Embryonic facial prominence (tissue), 1 donor: ENCODE results near the gene UNC13D.
A peak's percentile ranks its signal among the peaks of the same experiment; 100 is the strongest.
"Not testable (repeated sequence)": the region's sequence is repeated elsewhere in the genome, so short reads cannot be mapped to it uniquely, and the experiment has no call there.

Experiments used
- DNase-seq: peaks from one replicate; pipeline ENCODE4 v3.0.0-alpha.2; 2016; ENCODE audit errors: extremely low spot score

UNC13D gene

DNA sequence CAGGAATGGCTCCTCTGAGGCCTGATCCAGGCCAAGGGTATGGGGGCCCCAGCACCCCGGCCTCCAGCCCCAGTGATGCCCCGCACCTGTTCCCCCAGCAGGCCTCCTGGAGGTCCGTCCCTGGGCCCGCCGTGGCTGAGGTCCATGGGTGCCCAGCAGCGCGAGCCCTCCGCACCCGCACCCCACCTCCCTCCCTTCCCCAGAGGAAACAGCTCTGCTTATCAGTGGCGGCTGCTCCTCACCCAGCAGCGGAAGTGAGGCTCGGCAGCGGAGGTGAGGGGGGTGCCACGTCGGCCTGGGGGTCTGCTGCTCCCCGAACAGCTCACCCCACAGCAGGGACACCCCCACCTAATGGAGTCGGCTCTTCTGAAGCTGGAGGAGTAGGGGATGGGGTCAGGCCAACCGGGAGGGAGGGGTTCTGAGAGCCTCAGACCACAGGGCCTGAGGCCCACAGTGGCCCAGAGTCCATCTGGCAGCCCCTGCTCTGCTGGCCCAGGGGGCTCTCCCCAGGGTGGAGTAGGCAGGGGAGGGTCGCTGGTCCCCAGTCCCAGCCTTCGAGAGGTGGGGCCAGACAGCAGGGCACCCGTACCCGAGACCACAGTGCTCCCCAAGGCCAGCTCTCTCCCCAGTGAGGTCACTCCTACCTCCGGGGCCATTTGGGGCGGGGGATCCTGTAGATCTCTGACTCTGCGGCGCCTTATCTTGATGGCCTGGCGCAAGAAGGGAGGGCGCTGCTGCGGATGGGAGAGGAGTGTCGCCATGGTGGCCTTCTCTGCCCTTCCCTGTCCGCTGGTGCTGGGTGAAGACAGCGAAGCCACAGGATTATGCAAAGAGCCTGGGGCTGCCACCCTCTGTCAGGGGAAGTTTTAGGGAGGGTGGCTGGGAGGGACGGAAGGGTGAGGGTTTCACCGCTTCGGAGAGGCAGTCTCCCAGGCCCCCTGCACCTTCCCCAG lies at the start of gene UNC13D:
TSS of gene UNC13D (minus strand) at position 828 of the 953 bp plus-strand sequence. CDS start at position 761, 67 bp downstream.
- DNase-seq: no peak

DNA sequence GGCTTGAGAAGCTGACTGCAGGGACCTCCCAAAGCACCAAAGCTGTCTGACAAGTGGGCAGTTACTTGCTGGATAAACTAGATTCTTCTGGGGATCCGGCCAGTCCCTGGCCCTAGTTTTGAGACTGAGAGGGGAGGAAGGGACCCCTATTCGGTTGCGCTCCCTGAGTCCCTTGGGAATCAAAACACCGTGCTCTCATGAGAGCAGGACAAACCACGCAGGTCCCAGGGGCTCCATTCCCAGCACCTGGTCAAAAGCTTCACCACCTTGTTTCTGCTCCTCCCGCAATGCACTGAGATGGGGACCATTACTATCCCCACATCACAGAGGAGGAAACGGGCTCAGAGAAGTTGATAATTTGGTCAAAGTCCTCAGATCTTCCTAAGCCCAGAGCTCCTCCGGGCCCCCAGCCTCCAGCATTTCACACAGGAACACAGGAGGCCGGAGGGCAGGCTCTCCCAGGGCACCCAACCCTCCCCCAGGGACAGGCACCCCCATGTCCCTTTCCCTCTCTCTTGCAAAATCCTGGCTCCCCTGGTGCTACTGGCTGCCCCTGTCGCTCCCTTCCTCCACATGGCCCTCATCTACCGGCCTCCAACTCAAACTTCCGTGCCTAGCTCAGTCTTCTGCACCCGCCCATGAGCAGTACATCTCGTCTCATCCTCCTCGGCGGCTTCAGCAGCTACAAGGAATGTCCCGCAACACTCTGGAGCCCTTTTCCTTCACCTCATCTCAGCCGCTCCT lies 49.3 kb upstream of the UNC13D start:
- DNase-seq: no peak

DNA sequence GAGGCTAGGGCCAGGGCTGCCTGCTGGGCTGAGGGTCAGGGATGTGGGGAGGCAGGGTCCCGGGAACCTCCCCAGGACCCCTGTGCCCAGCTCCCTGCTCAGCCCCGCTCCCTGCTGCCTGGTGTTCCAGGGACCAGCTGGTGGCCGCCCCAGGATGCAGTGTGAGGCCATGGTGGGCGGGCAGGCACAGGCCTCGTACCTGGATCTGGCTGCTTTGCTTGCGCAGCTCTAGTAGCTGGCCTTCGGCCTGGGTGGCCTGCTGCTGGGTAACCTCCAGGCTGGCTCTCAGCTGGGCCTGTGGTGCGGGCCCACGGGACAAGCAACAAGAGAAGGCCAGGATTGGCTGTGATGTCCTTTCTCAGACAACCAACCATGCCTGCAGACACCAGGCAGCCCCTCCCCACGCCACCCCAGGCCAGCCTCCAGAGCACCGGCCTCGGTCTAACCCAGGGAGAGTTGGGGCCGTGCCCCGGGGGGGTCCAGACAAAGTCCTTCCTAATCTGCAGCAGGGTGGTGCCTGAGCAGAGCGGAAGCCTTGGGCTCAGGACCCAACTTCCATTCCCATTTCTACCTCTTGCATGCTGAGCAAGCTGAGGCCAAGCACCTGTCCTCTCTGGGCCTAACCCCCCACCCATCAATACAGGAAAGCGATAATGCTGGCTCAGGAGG lies 48.5 kb upstream of the UNC13D start:
- no peak for DNase-seq

DNA sequence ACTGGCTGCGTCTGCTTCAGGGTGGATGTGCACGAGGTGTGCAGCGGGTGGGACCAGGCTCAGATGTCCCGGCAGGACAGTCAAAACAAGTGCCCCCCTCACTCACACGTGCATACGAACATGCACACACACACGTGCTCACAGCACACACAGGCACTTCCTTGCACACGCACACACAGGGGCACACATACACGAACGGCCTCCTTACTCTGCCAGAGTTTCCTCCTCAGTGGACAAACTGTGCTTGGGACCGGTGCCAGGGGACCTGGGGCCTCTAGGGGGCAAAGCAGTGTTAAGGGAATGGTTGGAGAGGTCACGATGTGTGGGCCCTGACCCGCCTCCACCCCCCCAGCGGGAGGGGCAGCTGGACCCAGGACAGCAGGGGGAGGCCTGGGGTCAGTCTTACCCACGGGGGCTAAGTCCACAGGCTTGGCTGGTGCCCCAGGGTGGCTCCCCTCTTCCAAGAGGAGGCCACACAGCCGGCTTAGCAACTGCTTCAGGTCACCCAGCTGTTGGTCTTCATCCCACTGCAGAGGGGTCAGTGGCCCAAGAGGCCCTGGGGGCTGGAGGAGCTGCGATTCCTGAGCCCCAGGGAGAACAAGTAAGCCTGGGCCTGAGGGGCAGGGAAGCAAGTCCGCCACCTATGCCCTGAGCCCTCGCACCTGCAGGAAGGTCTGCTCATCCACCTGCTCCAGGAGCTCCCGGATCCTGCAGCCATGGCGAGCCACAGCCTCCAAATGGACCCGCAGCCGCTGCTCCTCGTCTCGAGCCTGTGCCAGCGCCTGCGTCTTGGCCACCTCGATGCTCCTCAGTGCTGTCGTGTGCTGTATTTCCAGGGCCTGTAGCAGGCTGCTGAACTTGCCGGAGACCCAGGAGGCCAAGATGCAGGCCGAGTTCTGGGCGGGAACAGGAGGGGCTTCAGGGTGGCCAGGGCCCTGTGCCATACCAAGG lies 47.7 kb upstream of the UNC13D start:
- no peak for DNase-seq

DNA sequence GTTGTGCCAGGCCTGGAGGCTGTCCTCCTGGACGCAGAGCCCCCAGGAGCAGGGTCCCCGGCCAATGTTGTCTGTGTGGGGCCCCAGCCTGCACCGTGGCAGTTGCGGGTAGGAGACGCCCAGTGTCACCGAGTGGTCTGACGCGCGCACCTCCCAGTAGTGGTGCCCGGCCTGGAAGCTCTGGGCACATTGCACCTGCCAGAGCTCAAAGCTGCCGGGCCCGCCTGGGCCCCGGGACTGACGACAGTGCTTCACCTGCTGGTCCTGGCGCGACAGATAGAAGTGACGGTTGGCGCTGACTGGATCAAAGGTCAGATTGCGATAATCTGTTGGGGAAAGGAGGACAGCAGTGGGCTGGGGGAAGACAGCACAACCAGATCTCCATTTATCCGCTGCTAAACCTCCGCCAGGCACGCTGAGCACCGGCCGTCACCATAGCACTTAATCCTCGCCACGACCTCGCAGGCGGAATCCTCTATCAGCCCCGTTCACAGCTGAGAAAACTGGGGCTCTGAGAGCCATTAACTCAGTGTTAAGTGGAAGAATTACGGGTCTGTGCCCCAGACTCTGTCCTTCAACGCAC lies 46.9 kb upstream of the UNC13D start:
- no peak for DNase-seq

DNA sequence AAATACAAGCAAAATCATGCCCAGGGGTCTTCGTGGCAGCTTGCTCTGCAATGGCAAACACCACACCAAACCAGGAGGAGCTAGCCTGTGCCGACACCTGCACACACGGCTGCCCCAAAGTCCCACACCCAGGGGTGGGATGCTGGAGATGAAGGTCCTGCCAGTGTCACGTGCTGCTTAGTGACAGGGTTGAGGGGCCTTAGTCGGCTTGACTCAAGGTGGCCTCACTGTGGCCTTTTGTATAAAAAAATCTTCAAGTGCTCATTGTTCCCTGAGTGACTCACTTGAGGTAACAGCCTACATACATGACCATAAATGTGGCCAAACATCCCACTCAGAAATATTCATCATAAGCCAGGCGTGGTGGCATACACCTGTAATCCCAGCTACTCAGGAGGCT lies 45.2 kb upstream of the UNC13D start:
- DNase-seq: no peak

DNA sequence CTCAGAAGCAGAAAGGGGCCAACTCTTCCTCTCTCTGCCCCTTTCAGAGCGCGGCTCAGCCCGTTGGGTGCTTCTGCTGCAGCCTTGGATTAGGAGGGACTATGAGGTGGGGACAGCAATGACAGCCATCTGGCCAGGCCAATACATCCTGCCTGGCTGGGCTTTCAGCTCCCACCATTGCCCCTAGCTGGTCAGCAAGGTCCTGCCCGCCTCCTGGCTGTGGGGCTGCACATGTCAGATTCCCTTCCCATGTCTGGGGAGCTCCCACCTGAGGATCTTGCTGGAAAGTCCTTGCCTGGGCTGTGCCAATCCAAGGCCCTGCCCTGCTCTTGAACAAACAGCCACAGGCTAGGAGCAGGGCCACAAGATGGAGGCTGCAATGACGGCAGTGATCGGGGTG lies 44.3 kb upstream of the UNC13D start:
- no peak for DNase-seq

DNA sequence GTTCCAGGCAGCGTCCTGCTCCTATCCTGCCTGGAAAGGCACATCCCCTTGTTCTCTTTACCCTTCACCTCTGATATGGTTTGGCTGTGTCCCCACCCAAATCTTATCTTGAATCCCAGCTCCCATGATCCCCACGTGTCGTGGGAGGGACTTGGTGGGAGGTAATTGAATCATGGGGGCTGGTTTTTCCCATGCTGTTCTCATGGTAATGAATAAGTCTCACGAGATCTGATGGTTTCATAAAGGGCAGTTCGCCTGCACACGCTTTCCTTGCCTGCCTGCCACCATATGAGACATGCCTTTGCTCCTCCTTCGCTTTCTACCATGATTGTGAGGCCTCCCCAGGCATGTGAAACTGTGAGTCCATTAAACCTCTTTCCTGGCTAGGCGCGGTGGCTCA lies 41.7 kb upstream of the UNC13D start:
- DNase-seq: not testable (repeated sequence)

DNA sequence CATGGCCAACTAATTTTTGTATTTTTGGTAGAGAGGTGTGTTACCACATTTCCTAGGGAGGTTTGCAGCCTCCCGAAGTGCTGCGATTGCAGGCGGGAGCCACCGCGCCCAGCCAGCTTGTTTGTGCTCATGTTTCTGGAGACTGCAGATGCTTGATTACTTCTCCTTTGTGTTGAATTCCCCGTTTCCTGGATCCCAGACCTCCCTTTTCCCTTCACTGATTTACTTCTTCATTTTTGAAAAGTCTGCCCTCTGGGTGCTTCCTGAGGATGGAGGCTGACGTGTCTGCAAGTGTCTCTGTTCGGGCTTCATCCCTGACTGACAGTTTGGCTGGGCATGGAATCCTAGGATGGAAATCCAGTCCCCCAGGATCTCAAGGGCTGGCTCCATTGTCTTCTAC lies 41.2 kb upstream of the UNC13D start:
- no peak for DNase-seq

DNA sequence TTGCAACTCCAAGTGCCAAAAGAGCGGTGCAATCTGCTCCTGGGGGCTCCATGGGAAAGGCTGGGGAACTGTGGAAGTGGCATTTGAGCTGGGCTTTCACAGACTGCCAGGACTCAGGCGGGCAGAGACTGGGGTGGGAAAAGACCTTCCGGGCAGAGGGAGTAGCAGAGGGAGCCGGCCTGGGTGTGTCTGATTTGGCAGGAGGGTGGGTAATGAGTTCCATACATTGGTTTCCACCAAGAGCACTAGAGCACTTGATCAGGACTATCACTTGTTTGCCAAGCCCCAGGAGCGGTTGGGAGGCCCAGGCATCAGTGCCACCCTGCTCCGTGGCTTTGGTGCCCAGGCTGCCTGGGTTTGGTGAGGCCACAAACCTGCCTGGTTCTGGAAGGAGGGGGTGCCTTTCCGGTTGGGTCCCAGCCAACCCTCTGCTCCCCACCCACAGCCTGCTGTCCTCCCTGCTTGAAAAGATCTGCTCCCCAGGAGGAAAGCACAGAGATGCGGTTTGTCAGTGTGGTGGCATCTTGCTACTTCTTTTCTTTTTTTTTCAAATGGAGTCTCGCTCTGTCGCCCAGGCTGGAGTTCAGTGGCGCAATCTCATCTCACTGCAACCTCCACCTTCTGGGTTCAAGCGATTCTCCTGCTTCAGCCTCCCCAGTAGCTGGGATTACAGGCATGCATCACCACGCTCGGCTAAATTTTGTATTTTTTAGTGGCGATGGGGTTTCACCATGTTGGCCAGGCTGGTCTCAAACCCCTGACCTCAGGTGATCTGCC lies 37.7 kb upstream of the UNC13D start:
- DNase-seq: no peak

DNA sequence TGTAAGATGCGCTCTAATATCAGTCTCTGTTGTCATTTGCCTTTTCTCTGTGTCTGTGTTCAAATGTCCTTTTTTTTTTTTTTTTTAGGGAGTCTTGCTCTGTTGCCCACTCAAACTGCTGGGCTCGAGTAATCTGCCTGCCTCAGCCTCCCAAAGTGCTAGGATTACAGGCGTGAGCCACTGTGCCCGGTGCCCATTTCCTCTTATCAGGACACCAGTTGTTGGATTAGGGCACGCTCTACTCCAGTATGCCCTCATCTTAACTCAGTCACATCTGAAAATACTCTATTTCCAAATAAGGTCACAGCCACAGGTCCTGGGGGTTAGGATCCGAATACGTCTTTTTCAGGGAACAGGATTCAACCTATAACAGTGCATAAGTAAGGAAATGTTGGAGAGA lies 36.1 kb upstream of the UNC13D start:
- DNase-seq: no peak

DNA sequence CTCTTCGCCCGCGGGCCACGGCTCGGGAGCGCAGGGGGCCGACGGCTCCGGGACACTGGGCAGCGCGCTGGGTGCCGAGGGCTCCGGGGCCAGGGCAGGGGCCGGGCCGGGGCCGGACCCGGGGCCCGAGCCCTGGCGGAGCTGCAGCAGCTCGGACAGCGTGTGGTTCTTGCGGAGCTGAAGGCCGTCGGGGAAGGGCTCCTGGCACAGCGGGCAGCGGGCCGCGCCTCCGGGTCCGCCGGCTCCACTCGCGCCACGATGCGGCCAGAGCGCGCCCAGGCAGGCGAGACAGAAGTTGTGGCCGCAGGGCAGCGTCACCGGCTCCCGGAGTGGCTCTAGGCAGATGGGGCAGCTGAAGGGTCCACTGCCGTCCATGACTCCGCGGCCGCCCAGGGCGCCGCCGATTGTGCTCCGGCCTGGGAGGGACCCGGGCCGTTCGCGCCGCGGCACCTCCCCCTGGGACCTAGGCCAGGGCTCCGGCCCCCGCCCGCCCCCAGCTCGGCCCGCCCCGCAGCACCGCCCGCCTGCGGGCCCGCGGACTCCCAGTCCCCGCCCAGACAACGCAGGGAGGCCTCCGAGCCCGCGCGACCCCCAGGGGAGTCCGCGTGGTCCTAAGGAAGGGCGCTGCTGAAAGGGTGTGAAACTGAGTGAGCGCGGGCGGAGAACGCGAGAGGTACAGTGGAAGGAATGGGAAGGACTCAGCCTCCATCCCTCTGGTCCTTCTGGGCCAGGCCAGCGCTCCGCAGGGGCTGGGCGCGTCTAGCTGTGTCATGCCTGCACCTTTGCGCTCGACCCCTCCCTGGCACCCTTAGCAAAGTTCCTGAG lies 34.2 kb upstream of the UNC13D start, which contains the start of gene TRIM47:
TSS of gene TRIM47 (minus strand) at position 408 of the 825 bp plus-strand sequence. CDS start at position 375, 33 bp downstream.
- DNase-seq: no peak

DNA sequence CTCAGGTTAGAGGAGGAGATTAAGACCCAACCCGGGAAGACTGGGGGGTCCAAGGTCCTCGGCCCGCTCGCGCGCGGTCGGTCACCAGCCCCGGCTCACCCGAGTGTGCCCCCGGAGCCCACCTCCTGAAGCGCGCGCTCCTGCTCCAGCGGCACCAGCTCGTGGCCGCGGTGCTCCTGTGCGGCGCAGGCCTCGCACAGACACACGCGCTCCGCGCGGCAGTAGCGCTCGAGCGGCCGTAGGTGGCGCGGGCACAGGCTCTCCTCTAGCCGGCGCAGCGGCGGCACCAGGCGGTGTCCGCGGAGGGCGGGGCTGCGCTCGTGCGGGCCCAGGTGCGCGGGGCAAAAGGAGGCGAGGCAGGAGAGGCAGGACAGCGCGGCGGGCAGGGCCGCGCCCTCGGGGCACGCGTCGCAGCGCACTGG lies 33.6 kb upstream of the UNC13D start:
- DNase-seq: peak; percentile 40

DNA sequence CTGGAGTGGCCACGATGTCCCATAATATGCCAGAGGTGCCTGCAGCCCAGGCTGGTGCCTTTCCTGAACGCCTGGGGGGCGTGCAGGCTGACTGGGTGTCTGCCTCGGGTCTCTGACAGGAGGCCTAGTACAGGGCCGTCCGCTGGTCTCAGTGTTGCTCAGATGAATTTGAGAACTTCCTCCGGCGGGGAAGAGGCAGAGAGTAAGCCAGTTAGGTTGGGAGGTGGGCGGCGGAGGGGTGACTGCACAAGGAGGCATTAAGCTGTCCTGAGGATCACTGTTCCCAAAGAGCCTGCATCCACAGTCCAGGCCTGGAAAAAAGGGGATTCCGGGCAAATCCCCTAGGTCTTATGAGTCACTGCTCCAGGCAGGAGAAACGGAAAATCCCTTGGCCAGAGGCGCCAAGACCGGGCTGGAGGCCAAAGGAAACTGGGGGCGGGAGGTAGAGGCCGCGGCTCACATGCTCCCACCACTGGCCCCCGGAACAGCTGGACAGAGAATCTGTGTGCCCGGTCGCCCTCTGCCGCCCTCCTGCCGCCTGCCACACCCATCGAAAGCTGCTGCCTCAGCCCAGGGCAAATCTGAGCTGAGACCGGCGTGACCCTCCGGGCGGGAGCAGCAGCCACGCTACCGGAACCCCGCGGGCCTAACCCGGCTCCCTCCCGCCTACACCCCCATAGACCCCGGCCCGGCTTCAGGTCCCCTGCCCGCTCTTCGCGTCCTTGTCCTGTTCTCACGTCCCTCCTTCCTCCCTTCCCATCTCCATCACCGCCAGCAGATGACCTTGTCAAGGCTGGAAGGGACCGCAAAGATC lies 32.9 kb upstream of the UNC13D start:
- DNase-seq: no peak

DNA sequence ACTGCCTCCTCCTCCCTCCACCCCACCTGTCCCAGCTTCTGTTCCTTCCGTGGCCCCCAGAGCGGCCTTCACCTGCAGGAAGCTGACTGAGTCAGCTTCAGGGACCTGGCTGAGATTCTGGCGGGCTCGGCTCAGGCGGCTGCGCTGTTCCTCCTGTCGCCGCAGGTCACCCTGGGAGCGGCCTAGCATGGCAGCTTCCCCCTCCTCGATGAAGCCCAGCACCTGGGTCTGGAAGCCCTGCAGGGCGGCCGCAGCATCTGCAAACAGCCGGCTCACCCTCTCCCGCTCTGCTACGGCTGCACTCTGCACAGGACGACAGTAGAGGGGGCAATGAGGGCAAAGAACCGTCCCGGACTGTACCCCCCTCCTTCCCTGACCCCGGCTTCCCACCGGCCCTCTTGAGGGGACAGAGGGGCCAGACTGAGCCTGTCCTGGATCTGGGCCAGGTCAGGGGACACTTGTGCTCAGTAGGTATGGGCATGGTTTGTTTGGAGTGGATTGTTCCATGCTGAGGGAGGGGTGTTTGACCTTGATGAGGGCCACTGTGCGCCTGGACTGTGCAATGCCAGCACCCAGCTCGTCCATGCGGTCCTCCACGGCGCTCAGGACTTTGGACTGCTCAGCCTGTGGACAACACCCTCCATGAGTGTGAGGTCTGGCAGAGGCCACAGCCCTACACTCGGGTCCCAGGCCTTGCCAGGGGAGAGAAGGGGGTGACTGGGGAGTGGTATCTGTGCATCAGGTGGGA lies 32.2 kb upstream of the UNC13D start:
- DNase-seq: no peak

DNA sequence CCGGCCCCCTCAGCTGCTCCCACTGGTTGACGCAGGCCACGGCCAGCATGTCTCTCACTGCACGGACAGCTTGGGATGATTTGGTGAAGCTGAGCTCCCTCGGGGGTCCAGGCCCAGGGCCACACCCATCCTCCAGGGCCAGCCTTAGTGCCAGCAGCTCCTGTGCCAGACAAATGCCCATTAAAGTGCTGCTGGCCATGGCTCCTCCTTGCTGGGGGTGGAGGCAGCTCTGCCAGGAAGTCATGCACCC lies 31.7 kb upstream of the UNC13D start:
- DNase-seq: no peak

DNA sequence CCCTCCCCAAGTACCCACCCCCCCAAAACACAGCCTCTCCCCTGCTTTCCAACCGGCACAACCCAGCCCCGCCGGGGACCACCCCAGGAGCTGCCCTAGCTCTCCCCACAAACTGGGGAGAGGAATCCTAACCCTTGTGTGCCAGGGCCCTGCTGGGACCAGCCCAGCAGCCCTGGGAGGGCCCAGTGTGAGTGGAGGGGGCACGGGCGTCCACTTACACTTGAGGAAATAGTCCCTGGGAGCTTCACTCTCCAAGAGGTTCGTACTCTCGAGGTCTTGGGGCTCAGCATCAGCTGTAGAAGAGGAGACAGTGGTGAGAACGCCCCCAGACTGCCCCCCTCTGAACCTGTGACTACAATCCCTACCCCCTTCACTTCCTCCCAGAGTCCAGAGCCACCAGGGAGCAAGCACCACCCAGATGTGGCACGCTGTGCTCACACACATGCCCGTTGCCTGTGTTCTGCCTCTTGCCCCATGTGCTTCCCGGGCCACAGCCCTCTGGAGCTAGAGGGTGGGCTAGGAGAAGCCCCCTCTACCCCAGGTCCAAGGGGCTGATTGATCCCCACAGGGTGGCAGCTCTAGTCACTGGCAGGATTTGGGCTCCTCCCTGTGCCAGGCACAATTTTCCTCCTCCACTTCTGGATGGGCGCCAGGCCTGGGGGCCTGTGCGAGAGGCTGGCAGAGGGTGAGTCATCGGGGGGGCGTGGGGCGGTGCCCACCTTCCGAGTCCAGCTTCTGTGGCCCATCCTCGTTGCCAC lies 31.2 kb upstream of the UNC13D start:
- DNase-seq: no peak
